Endodermal cell (in vitro differentiated cells): ENCODE measurements around the gene RAD51D. TPM values are rescaled to one million over a fixed set of nuclear protein-coding genes. Genes with fewer than 3 reads are reported as not detected.
A peak's percentile ranks its signal among the peaks of the same experiment; 100 is the strongest.

Source experiments
- DNase-seq: peaks from one replicate; pipeline ENCODE4 v3.0.0-alpha.2; 2017
- H3K27ac ChIP-seq: 2 replicates; pipeline ENCODE4 v1.5.1; 2013; ENCODE audit warnings: mild to moderate bottlenecking, low read depth, low read length, moderate library complexity
- H3K27me3 ChIP-seq: 2 replicates; pipeline ENCODE4 v1.6.1; 2013; ENCODE audit warnings: mild to moderate bottlenecking, low read length, moderate library complexity; ENCODE audit not compliant: insufficient read depth, control insufficient read depth, poor library complexity, severe bottlenecking
- H3K36me3 ChIP-seq: 2 replicates; pipeline ENCODE4 v1.7.0; 2013; ENCODE audit warnings: mild to moderate bottlenecking, low read length, moderate library complexity; ENCODE audit not compliant: control insufficient read depth, insufficient read depth
- H3K4me1 ChIP-seq: one replicate; pipeline ENCODE4 v1.7.0; 2013; ENCODE audit warnings: low read length; ENCODE audit not compliant: control insufficient read depth, insufficient read depth
- H3K4me3 ChIP-seq: 2 replicates; pipeline ENCODE4 v1.5.1; 2013; ENCODE audit warnings: mild to moderate bottlenecking, low read length, moderate library complexity
- H3K9ac ChIP-seq: 2 replicates; pipeline ENCODE4 v1.6.1; 2013; ENCODE audit warnings: mild to moderate bottlenecking, low read length, moderate library complexity; ENCODE audit not compliant: poor library complexity, severe bottlenecking; ENCODE audit errors: extremely low read depth
- H3K9me3 ChIP-seq: 2 replicates; pipeline ENCODE4 v1.6.1; 2013; ENCODE audit warnings: mild to moderate bottlenecking, low read length, moderate library complexity; ENCODE audit not compliant: control insufficient read depth
- H3K27ac Mint-ChIP-seq: 2 replicates; pipeline ENCODE4 v1.8.0; 2020; ENCODE audit warnings: mixed read lengths
- H3K27me3 Mint-ChIP-seq: 2 replicates; pipeline ENCODE4 v1.8.0; 2021; ENCODE audit warnings: mild to moderate bottlenecking, mixed read lengths; ENCODE audit not compliant: insufficient read depth
- H3K36me3 Mint-ChIP-seq: 2 replicates; pipeline ENCODE4 v1.8.0; 2020; ENCODE audit warnings: low read depth, mixed read lengths
- H3K4me1 Mint-ChIP-seq: 2 replicates; pipeline ENCODE4 v1.8.0; 2020; ENCODE audit warnings: mixed read lengths
- H3K4me3 Mint-ChIP-seq: 2 replicates; pipeline ENCODE4 v1.8.0; 2020; ENCODE audit warnings: mild to moderate bottlenecking, moderate library complexity, mixed read lengths
- H3K9me3 Mint-ChIP-seq: 2 replicates; pipeline ENCODE4 v1.8.0; 2020; ENCODE audit warnings: mild to moderate bottlenecking, mixed read lengths
- CTCF ChIP-seq: fragments of 200-600 bp; sonication (generic); conservative IDR thresholded peaks from 2 replicates; pipeline ENCODE4 v1.5.0; 2021; ENCODE audit warnings: antibody characterized with exemption, mild to moderate bottlenecking
- WGBS, 2 experiments: methylation state at CpG; one replicate each; pipeline versions ENCODE4 v1.1.5 to v1.1.7; 2013; ENCODE audit warnings: missing lambda C conversion rate in 2 of 2, mixed read lengths in 1 of 2; ENCODE audit not compliant: insufficient coverage in 1 of 2, insufficient read length in 1 of 2; 5-methylcytosine and 5-hydroxymethylcytosine counted together
- total RNA-seq, 2 donors: library from RNA; stranded (reverse); fragmentation: NEBNext Ultra II Directional in 1 of 2; extraction: Animal tissue kit (Norgen Biotek cat#: 25700) in 1 of 2; gene quantifications; 2 replicates in 1 of 2; 3 replicates in 1 of 2; pipeline ENCODE4 v1.2.1, GENCODE V29; 2021

Gene RAD51D
- total RNA-seq, 2 donors from 2014 or later: 24.8 to 26.0 TPM

- H3K27me3 ChIP-seq: no peaks in the 10 kb centered on the region
- H3K4me1 Mint-ChIP-seq: peaks cover 50% of the 10 kb centered on the region
- no peak overlapping the region for H3K4me3 ChIP-seq
- H3K27me3 Mint-ChIP-seq: no peaks in the 10 kb centered on the region
- H3K4me3 Mint-ChIP-seq: no peak overlapping the region
- H3K36me3 Mint-ChIP-seq: peaks cover 11% of the 10 kb centered on the region
- TF ChIP-seq CTCF: no peak
- no peaks in the 10 kb centered on the region for H3K36me3 ChIP-seq
- H3K9me3 Mint-ChIP-seq: no peaks in the 10 kb centered on the region
- H3K4me1 ChIP-seq: peaks cover 23% of the 10 kb centered on the region
- no peak overlapping the region for H3K27ac ChIP-seq
- no peak overlapping the region for H3K27ac Mint-ChIP-seq
- no peaks in the 10 kb centered on the region for H3K9me3 ChIP-seq
- 94 to 100% methylated on average over 1 to 3 of the region's 3 CpGs for WGBS, 2 experiments
- no peak overlapping the region for H3K9ac ChIP-seq
- no peak for DNase-seq
Measured at GRCh38 chr17:35073183-35073790, 46.4 kb downstream of the RAD51D start.

GRCh38 chr17:35069311-35069710 lies 50.3 kb downstream of the RAD51D start:
- no peak overlapping the region for H3K4me3 Mint-ChIP-seq
- Histone ChIP-seq H3K27me3 (no peaks in the 10 kb centered on the region), H3K27ac (no peak overlapping the region), H3K9me3 (no peaks in the 10 kb centered on the region), H3K36me3 (no peaks in the 10 kb centered on the region), H3K9ac (no peak overlapping the region), H3K4me1 (peaks cover 7% of the 10 kb centered on the region), H3K4me3 (peak overlapping the region; percentile 4)
- no peaks in the 10 kb centered on the region for H3K27me3 Mint-ChIP-seq
- no peak for TF ChIP-seq CTCF
- H3K36me3 Mint-ChIP-seq: peaks cover 11% of the 10 kb centered on the region
- no peak for DNase-seq
- no peaks in the 10 kb centered on the region for H3K9me3 Mint-ChIP-seq
- H3K4me1 Mint-ChIP-seq: peaks cover 53% of the 10 kb centered on the region
- no peak overlapping the region for H3K27ac Mint-ChIP-seq
- 56 to 83% methylated on average over 1 to 2 of the region's 2 CpGs for WGBS, 2 experiments

GRCh38 chr17:35068249-35068648 lies 51.4 kb downstream of the RAD51D start:
- H3K4me3 Mint-ChIP-seq: no peak overlapping the region
- peaks cover 60% of the 10 kb centered on the region for H3K4me1 Mint-ChIP-seq
- Histone ChIP-seq H3K9me3 (no peaks in the 10 kb centered on the region), H3K4me1 (peaks cover 7% of the 10 kb centered on the region), H3K9ac (no peak overlapping the region), H3K27me3 (no peaks in the 10 kb centered on the region), H3K27ac (no peak overlapping the region), H3K4me3 (no peak overlapping the region), H3K36me3 (no peaks in the 10 kb centered on the region)
- no peaks in the 10 kb centered on the region for H3K9me3 Mint-ChIP-seq
- no peaks in the 10 kb centered on the region for H3K27me3 Mint-ChIP-seq
- no peak for DNase-seq
- H3K36me3 Mint-ChIP-seq: peaks cover 11% of the 10 kb centered on the region
- TF ChIP-seq CTCF: no peak
- 89% methylated on average over 1 to 2 of the region's 2 CpGs for WGBS, 2 experiments
- H3K27ac Mint-ChIP-seq: no peak overlapping the region
